ENCODE data around the gene MINAR2.

DNA sequence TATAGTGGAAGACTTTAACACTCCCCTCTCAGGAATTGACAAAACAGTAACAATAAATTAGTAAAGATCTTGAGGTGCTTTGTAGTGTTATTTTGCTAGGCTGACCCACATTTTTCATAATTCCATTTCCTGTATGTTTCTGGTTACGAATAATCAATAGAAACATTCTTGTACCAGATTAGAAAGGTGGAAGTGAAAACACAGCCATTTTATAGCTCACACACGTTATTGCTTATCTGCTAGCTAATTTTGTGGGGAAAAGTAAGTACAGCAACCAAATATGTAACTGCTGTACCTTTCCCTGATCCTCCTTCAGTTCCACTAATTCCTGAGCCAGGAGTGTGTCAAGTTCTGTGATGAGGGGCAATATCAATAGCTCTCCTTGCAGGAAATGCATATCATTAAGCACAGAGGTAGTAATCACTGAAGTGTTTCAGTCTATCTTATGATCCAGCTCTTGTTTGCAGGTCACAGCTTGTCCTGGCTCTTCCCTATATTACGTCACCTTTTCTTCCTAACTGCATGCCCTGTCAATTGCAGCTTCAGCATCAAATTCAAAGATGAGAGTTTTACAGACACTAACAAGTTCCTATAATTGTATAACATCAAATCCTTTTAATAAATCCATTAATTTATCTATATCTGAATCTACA lies 59.4 kb downstream of the MINAR2 start:
- TF ChIP-seq, protein P1, sequence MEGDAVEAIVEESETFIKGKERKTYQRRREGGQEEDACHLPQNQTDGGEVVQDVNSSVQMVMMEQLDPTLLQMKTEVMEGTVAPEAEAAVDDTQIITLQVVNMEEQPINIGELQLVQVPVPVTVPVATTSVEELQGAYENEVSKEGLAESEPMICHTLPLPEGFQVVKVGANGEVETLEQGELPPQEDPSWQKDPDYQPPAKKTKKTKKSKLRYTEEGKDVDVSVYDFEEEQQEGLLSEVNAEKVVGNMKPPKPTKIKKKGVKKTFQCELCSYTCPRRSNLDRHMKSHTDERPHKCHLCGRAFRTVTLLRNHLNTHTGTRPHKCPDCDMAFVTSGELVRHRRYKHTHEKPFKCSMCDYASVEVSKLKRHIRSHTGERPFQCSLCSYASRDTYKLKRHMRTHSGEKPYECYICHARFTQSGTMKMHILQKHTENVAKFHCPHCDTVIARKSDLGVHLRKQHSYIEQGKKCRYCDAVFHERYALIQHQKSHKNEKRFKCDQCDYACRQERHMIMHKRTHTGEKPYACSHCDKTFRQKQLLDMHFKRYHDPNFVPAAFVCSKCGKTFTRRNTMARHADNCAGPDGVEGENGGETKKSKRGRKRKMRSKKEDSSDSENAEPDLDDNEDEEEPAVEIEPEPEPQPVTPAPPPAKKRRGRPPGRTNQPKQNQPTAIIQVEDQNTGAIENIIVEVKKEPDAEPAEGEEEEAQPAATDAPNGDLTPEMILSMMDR (IDR thresholded peaks at IDR 0.05): no peak
- TF ChIP-seq POLR2AphosphoS5 (IDR thresholded peaks at IDR 0.05) (no peak), POLR2A (IDR thresholded peaks at IDR 0.05) (no peak), EP300 (IDR thresholded peaks at IDR 0.05) (no peak)
